Activated CD8-positive, alpha-beta T cell treated with anti-CD3 and anti-CD28 coated beads for 36 hours (primary cell): Measurements from ENCODE around the gene MGLL. TPM values are rescaled to one million over a fixed set of nuclear protein-coding genes. Genes with fewer than 3 reads are reported as not detected.

Experiments used
- ATAC-seq: fragments of 200-7000 bp; cut with Tn5 transposase; one replicate; pipeline ENCODE4 v1.10.0; 2021; ENCODE audit warnings: mild to moderate bottlenecking, moderate library complexity
- CTCF ChIA-PET: fragments of 350-600 bp; sonication (Branson Sonifier 250); formaldehyde crosslinking; loops from one replicate; lab custom pipeline; 2021; ENCODE audit warnings: antibody characterized with exemption; lab: Charles Lee
- POLR2A ChIA-PET: fragments of 350-600 bp; sonication (Branson Sonifier 250); formaldehyde crosslinking; loops from one replicate; lab custom pipeline; 2021; ENCODE audit warnings: antibody characterized with exemption; lab: Charles Lee
- DNase-seq: peaks from one replicate; pipeline ENCODE4 v3.0.0-alpha.2; 2020
- H3K27ac Mint-ChIP-seq: one replicate; pipeline ENCODE4 v1.8.0; 2021; ENCODE audit warnings: mild to moderate bottlenecking, mixed read lengths
- H3K27me3 Mint-ChIP-seq: one replicate; pipeline ENCODE4 v1.8.0; 2021; ENCODE audit warnings: mixed read lengths
- H3K36me3 Mint-ChIP-seq: one replicate; pipeline ENCODE4 v1.8.0; 2021; ENCODE audit warnings: low read depth, mixed read lengths
- H3K4me1 Mint-ChIP-seq: one replicate; pipeline ENCODE4 v1.8.0; 2021; ENCODE audit warnings: low read depth, mixed read lengths
- H3K4me3 Mint-ChIP-seq: one replicate; pipeline ENCODE4 v1.8.0; 2021; ENCODE audit warnings: mild to moderate bottlenecking, moderate library complexity, mixed read lengths
- H3K9me3 Mint-ChIP-seq: one replicate; pipeline ENCODE4 v1.8.0; 2021; ENCODE audit warnings: mixed read lengths
- CTCF ChIP-seq: fragments of 200-600 bp; IDR thresholded peaks from one replicate; pipeline ENCODE4 v1.8.0; 2022; ENCODE audit warnings: antibody characterized with exemption, mild to moderate bottlenecking
- intact Hi-C: fragments of 100-400 bp; cut with micrococcal nuclease; formaldehyde crosslinking; loops from one replicate; pipeline ENCODE4 v1.10.0; 2022
- total RNA-seq, 2 experiments: library from RNA; stranded (reverse); gene quantifications; one replicate each; pipeline ENCODE4 v1.2.3, GENCODE V29; 2021

The MGLL gene
- total RNA-seq, 2 experiments from 2014 or later = 1.1 to 3.1 TPM

DNA sequence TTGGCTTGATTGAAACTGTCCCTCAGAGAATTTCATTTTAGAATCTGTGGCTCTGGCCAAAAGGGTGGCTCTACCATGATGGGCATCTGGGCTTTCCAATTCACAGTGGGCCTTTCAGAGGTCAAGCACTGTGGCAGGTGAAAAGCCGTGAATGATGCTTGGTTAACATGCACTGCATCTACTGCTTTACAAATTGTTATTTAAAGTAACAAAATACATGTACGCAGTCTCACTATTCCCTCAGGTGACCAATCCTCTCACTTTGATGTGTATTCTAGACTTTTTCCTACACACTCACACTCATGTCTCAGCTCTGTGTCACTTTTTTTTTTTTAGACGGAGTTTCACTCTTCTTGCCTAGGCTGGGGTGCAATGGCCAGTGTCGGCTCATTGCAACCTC, 70.5 kb downstream of the MGLL start:
- no peak for TF ChIP-seq CTCF
- intact Hi-C loops = no loop called here
- no peak for DNase-seq
- Mint-ChIP-seq H3K9me3 (no peaks in the 10 kb centered on the region), H3K4me1 (peaks cover 42% of the 10 kb centered on the region), H3K27ac (no peak overlapping the region), H3K27me3 (peaks cover 4% of the 10 kb centered on the region), H3K36me3 (no peaks in the 10 kb centered on the region), H3K4me3 (no peak overlapping the region)
- ChIA-PET CTCF (interaction anchor here (1.5 kb wide), 1 partner anchor 13 kb away, joined by 4 read pairs; no protein-coding TSS in a partner anchor), POLR2A (no interaction called here)
- ATAC-seq = no peak

- DNase-seq (no peak), ATAC-seq (no peak)
- no peaks in the 10 kb centered on the region for H3K36me3 Mint-ChIP-seq
- H3K4me1 Mint-ChIP-seq = peaks cover 39% of the 10 kb centered on the region
- intact Hi-C loops = no loop called here
- TF ChIP-seq CTCF = no peak
- ChIA-PET POLR2A (no interaction called here), CTCF (interaction anchor here (1.5 kb wide), 1 partner anchor 13 kb away, joined by 4 read pairs; no protein-coding TSS in a partner anchor)
- H3K27ac Mint-ChIP-seq = no peak overlapping the region
- H3K9me3 Mint-ChIP-seq = no peaks in the 10 kb centered on the region
- H3K27me3 Mint-ChIP-seq = peaks cover 4% of the 10 kb centered on the region
- H3K4me3 Mint-ChIP-seq = no peak overlapping the region
These were observed 71.1 kb downstream of the MGLL start for GRCh38 chr3:127751163-127751621.

GRCh38 chr3:127750226-127751031, 71.9 kb downstream of the MGLL start:
- Mint-ChIP-seq H3K27me3 (peaks cover 4% of the 10 kb centered on the region), H3K27ac (no peak overlapping the region), H3K9me3 (no peaks in the 10 kb centered on the region), H3K4me3 (no peak overlapping the region), H3K36me3 (no peaks in the 10 kb centered on the region), H3K4me1 (peaks cover 31% of the 10 kb centered on the region)
- POLR2A ChIA-PET = interaction anchor here (0.7 kb wide), 1 partner anchor 11 kb away, joined by 3 read pairs; no protein-coding TSS in a partner anchor
- intact Hi-C loops = no loop called here
- ATAC-seq (peak; percentile 37), DNase-seq (peak; percentile 43)
- TF ChIP-seq CTCF = no peak
- CTCF ChIA-PET = interaction anchor here (1.5 kb wide), 1 partner anchor 14 kb away, joined by 4 read pairs; no protein-coding TSS in a partner anchor

GRCh38 chr3:127749787-127750225, 72.5 kb downstream of the MGLL start:
- ChIA-PET POLR2A (interaction anchor here (0.7 kb wide), 1 partner anchor 10 kb away, joined by 3 read pairs; no protein-coding TSS in a partner anchor), CTCF (no interaction called here)
- Mint-ChIP-seq H3K27me3 (peaks cover 4% of the 10 kb centered on the region), H3K9me3 (no peaks in the 10 kb centered on the region), H3K36me3 (no peaks in the 10 kb centered on the region), H3K27ac (no peak overlapping the region), H3K4me3 (no peak overlapping the region), H3K4me1 (peaks cover 25% of the 10 kb centered on the region)
- no peak for TF ChIP-seq CTCF
- ATAC-seq (no peak), DNase-seq (no peak)
- intact Hi-C loops = no loop called here

DNA sequence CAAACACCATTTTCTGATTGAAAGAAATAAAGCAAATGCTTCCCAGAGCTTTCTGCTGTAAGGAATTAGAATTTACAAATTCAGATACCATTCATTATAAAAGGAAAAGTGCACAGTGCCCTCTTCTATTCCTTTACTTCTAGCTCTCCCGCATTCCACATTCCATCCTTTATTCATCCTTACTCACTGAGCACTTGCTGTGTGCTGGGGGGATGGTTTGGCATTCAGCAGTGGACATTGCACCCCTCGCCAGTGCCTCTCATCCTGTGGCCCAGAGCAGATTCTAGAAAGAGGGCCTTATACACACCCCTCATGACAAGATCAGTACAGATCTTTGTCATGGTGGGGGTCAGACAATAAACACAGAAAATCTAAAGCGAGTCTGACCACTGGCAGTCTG, 73.0 kb downstream of the MGLL start:
- ATAC-seq (no peak), DNase-seq (no peak)
- Mint-ChIP-seq H3K36me3 (no peaks in the 10 kb centered on the region), H3K9me3 (no peaks in the 10 kb centered on the region), H3K27me3 (peaks cover 4% of the 10 kb centered on the region), H3K27ac (no peak overlapping the region), H3K4me3 (no peak overlapping the region), H3K4me1 (peaks cover 21% of the 10 kb centered on the region)
- TF ChIP-seq CTCF = no peak
- ChIA-PET POLR2A (no interaction called here), CTCF (no interaction called here)
- intact Hi-C loops = no loop called here
